GM18907 (cell line): ENCODE results near the gene TWIST2.

ENCODE experiments used
- ATAC-seq: cut with Tn5 transposase; IDR thresholded peaks from one replicate; pipeline ENCODE4 v1.9.1; 2021; ENCODE audit warnings: mild to moderate bottlenecking, moderate library complexity; ENCODE audit not compliant: unreplicated experiment

TWIST2 gene

DNA sequence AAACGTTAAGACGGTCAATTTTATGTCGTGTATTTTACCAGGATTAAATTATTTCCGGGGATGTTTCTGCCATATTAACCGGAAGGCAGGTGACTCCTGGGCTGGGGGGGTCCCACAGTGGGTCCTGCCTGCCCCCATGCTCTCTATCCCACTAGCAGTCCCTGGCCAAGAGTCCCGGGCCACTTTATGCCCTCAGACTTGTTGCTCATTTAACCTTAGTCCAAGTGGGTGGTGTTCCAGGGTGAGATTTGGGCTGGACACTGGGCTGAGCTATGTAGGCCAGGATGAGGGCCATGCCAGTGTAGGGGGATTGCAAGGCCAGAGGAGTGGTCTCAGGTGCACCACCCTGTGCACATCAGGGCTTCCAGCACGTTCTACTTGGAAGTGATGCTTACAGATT lies 24.1 kb downstream of the TWIST2 start:
- ATAC-seq = no peak

DNA sequence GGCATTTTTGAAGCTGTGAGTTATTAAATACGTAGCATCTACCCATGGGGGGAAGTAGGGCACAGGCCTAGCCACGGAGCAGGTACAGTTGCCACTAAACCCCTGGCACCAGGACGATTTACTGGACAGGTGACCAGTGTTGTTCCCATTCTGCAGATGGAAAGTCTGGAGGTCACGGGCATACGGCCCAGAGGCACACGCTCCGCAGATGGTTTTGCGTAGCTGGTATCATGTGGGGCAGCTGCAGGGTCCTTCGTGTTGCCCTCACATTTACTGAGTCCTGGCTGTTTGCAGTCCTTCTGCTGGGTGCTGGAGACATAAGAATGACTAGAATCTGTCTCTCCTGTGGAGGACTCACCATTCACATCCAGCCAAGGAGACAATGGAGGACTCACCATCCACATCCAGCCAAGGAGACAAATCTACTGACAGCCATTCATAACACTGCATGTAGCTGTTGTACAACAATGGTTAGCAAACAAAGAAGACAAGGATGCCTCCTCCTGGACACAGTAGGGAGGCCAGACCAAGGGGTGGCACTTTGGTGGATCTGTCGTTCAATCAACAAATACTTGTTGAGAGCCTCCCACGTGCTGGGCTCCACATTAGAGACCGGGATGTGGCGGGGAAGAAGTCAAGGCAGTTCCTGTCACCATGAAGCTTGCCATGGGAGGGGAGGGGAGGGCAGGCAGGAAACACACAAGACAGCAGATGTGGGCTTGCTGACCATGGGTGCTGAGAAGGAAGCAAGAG lies 24.9 kb downstream of the TWIST2 start:
- no peak for ATAC-seq

DNA sequence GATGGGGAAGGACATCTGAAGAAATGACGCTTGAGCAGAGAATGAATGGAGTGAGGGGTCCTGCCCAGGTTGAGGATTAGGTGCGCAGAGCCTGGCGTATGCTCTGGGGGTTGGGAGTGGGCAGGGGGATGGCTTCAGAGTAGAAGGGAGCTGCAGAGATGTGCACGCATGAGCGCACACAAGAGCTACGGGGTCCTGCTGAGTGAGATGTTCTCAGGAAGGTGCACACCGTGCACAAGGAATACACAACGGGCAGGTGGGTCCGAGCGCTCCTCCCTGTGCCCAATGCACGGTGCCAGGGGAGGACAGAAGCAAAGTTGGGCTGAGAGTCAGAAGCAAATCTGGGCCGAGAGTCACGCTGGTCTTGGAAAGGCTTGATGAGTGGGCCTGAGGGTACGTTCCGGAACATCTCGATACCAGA lies 25.5 kb downstream of the TWIST2 start:
- no peak for ATAC-seq

DNA sequence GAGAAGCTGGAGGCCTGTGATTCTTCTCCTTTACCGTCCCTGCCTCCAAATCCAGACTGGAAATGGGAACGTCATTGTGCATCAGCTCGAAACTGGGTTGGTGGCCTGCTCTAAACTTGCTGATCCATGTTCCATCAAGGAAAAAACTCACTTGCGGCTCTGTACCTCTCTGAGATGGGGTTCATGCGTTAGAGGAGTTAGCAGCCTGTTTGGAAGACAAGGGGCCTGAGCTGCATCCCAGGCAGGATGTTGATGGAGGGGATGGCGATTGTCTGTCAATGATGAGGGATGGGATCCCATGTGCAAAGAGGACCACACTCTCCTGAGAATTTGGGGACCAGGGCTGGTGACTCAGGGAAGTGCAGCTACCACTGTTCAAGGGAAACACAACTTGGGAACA lies 26.0 kb downstream of the TWIST2 start:
- ATAC-seq = no peak

DNA sequence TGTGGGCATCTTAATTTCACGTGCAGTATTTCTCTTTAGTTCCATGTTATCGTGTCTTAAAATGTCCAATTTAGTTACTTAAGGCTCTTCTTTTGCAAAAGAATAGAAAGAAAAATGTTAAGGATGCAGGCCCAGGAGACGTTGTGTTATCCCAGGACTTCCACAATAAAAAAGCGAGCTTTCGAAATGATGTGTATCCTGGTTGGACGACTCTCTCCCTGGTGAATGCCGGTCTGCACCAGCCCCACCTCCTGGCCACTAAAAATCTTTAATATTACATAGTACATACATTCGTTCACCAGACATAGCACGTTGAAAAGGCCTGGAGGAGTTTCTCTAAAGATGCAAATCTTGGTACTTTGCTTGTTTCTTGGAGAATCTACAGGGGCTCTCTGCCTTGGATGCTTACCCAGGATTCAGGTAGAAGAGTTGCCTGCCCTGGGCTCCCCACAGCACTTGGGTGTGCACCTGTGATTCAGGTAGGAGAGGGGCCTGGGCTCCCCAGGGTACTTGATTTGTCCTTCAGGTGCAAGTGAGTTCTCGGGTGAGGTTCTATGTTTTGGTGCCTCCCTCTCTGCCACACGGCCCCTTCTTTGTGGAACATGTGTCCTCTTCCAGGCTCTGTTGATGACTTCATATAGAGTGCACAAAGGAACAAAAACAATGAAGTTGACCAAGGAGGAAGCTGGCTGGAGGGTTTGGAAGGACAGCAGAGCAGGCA lies 26.6 kb downstream of the TWIST2 start:
- no peak for ATAC-seq

DNA sequence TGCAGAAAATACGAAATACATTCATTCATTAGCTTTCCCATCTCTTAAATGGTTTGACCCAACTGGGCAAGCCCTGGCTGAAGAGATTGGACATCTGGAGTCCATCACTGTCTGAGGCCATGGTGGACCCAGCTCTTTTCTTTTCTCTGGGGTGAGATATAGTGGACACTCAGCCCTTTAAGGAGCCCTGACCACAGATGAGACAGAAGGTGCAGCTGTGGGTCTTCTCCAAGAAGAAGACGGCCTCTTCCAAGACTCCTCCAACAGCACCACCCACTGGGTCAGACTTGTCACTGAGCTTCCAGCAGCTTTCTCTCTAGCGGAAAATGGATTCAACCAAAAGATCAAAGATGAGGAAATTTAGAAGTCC lies 27.2 kb downstream of the TWIST2 start:
- ATAC-seq = no peak

DNA sequence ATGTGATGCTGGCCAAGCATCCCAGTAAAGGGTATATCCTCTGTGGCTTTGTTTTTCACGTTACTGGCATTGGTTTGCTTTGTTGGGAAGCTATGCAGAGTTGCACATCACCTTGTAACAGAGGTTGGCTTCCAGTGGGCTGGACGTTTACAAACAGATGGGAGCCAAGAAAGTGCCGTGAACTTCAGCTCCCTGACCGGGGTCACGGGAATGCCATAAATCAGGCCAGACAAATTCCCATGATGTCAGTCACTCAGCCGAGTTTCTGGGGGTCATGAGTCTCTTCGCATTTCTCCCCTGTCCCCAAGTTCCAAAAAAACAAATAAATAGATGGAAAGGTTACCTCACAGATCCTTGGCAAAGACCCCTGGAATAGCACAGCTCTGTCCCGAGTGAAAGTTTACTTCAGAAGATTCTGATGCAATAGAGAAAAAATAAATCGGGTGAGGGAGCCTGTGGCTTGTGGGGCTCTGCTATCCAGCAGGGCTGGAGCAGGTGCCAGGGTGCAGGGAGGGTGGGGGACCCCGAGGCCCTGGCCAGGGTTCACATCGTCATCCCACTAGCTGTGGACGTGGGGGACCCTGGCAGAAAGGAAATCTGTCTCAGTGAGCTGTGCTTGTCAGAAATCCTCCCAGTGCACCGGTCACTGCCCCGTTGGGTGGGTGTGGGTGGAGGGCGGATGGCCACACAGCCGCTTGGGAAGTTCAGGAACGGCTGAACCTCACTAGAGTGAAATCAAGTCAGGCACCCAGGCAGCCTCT lies 27.8 kb downstream of the TWIST2 start:
- ATAC-seq = no peak

DNA sequence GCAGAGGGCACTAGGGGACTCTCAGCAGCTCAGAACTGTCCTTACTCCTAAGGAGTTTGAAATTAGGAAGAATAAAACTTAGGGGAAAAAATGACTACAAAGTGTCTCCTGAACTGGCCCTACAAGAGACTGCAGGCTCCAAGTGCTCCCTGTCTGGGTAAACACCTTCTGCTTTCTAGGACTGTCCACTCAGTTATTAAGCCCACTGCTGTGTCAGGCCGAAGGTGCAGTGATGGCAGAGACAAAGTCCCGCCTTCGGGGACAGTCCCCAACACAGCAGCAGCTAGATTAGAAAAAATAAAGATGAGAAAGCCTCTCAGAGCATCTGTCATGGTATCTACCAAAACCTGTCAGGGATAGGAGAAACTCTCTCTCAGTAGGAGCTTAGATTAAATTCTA lies 28.3 kb downstream of the TWIST2 start:
- ATAC-seq = no peak

DNA sequence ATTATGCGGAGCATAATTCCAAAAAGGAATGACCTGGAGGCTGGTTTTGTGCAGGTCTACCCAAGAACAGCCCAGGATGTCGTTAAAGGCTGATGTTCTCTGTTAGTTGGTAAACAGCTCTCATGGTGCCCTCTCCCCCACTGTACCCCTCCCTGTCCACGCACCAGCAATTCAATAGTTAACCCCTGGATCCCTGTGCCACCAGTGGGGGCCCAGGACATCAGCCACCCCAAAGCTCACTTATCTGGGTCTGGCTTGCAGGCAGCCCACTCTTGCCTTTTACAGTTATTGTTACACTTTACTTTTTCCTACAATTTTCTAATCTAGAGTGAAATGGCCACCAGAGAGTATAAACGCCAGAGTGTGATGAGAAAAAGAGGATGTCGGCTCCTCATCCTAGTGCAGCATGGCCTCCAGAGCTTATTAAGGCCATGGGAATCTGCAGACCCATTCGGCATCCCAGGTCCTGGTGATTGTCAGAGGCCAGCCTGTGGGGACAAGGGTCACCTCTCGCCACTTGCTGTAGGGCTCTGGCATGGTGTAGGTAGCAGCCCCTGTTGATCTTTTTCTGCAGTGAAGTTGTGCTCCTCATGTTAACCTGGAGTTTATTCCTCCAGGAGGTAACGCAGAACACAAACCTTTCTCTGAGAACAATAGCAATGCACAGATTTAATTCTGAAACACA lies 30.3 kb downstream of the TWIST2 start:
- no peak for ATAC-seq

DNA sequence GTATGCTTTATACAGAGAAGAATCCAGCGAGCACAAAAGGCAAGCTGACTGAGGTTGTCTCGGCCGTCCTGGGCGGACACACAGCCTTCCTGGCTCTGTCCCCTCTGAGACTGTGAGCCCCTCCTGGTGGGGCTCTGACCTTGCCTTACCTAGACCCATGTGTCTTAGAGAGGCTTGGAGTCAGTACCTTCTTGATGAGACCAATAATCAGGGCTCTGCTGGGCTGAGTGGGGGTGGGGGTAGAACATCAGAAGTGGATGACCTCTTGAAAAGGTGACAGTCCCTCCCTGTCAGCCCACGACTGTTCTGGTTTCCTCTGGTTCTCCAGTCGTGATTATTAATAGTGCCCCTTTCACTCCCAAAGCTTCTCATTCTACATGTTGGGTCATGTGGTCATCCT lies 31.2 kb downstream of the TWIST2 start:
- no peak for ATAC-seq

DNA sequence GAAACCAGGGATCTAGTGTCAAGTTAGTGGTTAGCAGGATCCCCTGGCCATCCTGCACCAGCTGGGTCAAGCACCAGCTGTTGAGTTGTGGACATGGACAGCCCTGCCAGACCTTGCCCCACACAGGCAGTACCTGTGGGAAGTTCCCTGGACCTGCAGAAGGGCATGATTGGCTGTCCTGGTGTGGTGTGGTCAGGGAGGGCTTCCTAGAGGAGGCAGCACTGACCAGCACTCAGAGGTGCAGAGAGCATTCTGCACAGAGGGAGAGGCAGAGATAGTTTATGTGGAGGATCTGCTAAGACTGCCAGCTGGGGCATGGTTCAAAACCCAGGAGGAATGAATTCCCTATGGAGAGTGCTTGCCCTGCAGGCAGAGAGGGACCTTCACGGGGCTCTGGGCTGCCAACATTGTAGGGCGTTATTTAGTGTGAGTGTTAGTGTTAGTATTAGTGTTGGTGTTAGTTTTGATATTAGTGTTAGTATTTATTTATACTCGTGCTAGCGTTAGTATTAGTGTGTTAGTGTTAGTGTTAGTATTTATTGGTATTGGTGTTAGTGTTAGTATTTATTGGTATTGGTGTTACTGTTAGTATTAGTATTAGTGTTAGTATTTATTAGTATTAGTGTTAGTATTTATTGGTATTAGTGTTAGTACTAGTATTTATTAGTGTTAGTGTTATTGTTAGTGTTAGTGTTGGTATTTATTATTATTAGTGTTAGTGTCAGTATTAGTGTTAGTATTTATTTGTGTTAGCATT lies 31.9 kb downstream of the TWIST2 start:
- ATAC-seq = no peak

DNA sequence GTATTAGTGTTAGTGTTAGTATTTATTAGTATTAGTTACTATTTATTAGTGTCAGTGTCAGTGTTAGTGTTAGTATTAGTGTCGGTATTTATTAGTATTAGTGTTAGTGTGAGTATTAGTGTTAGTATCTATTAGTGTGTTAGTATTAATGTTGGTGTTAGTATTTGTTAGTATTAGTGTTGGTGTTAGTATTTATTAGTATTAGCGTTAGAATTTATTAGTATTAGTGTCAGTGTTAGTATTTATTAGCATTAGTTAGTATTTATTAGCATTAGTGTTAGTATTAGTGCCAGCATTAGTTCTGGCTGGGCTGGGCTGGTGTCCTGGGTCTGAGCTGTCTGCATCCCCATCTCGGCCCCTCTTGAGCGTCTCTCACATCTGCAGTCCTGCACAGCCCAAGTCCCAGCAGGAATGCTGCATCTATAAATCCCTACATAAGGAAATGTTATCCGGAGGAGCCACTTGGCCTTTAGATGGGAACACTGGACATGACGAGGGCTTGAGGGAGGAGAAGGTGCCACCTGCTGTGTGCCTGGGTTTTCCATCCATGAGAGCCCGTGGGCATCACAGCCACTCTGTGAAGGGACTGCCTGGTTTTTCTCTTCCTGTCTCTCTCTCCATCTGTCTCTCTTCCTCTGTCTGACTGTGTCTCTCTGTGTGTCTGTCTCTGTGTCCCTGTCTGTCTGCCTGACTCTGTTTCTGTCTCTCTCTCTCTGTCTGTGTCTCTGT lies 33.6 kb downstream of the TWIST2 start:
- ATAC-seq = no peak

DNA sequence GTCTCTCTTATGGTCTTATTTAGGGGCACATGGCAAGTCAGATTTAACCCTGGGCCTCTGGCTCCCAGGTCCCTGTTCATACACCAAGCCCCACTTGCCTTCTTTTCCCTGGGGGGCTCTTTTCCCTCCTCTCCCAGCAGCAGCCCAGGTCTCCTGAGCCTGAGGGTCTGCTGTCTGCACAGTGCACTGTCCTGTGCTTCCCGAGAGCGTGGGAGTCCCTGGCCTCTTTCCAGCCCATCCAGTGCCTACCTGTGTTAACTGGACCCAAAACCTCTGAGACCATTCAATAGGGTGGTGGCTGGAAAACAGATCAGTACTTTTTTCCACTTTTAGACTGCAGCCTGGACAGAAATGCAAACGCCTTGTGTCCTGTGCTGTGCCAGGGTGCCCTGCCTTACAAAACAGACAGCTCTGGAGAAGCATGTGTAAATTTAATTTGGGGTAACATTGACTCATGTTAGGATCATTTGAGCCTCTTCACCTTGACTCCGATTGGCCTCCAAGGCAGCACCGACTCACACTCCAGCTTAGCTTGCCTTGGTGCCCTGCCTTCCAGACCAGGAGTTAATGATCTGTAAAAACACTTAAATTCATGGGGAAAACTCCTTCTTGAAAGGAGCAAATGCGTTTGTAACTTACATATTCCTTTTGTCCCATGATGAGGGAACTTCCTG lies 34.3 kb downstream of the TWIST2 start:
- no peak for ATAC-seq

DNA sequence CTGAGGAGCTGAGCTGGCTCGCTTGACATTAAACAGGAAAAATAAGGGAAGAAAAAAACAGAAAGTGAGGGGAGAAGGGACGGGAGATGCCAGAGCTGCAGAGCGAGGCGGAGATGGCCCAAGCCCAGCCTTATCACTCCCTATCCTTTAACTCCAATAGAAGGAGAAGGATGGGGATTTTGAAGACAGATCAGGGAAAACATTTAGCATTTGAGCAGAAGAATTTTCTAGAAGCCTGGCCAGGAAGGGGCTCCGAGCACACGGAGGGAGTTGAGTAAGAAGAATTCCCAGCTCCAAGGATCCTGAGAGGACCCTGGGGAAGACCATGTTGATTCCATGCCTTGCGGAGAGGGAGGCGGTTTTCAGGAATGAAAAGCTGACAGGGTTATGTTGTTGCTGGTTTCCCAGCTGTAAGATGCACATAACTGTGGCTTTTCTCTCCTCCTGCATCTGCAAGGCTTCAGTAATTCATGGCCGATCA lies 35.6 kb downstream of the TWIST2 start:
- ATAC-seq = no peak

DNA sequence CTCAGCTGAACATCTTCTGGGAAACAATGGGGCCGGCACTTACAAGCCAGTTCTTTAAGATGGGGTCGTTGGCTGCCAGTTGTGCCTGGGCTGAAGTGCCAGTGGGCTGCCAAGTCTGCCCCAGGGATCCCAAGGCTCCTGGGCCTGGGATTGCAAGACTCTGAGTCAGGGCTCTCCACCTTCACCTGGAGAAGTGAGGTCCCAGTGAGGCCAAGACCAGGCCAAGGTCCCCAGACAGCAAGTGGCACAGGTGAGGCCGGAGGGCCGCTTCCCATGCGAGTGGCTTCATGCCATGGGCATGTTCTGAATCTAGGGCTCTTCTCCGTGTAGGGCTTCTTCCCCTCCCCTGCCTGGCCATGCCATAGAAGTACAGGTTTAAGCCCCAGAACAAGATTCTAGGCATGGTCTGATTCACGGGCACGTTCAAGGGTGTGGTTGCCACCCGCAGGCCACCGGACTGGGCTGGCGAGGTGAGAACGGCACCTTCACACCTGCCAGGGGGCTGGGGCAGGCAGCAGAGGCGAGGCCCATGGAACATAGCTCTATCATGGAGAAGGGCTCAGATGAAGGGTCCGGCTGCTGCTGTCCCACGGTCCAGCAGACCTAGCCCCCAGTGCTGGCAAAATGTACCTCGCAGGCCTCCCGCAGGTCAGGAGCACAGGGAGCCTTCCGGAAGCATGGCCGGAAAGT lies 36.4 kb downstream of the TWIST2 start:
- ATAC-seq = no peak

DNA sequence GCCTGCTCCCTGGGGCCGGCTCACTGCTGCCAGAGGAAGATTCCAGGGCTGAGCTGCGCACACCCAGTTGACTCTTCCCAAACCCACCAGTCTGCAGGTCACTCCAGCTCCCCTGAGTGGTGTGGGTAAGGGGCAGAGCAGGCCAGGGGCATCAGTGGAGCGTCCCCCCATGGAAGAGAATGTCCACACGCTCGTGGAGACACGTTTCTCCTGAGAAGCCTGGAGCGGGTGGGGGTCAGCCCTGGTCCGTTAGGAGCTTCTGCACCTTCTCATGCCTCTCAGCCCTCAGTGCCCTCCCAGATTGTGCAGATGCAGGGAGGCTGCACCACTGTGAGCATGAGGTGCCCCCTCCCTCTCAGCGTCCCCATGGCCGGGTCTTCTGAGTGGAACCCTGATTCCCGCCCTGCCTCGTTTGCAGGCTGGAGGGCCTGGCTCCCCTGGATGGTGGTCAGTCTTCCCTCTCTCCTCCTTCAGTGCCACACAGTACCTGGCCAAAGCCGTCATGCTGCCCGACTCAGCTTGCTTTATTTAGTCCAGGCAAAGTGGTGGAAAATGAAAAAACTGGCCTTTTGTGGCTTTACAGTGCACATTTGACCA lies 37.0 kb downstream of the TWIST2 start:
- ATAC-seq = no peak

DNA sequence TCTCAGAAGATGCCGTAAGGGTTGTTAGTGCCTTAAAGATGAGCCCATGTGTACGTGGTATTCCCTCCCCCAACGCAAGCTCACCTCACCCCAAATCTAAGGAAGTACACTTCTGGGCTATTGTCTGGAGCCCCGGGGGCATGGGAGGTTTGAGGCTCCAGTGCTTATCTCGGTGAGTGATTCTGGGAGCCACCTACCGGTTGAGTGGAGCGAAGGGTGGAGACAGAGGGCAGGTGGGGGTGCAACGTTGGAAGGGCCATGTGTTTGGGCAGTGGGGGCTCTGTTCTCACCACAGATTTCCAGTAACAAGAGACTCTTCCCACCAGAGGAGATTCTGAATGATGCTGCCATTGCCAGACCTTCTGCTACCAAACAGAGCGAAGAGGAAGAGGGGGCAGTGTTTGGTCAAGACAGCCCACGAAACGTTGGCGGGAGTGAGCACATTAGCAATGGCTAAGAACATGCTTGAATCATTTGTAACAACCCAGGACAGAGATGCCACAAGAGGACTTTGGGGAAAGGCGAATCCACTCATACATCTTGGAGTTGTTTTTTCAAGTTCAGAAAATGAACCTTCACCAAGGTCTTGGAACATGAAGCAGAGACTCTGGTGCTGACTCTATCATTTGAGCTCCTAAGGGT lies 38.7 kb downstream of the TWIST2 start:
- ATAC-seq = no peak

DNA sequence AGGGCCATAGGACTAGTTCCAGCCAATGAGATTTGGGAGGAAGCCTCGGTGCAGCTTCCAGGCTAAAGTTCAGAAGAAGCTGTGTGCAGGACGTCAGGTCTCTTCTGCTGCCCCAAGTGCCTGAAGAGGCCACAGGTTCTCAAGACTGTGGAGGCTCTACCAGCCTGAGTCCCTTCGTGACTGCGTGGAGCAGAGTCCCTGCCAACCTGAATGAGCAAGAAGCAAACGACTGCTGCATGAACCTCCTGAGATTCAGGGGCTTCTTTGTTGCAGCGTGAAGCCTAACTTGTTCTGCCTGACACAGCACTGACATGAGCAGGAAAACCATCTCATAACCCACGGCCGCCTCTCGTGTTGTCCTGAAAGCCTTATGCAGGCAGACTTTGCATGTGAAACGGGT lies 39.7 kb downstream of the TWIST2 start:
- ATAC-seq = no peak
